ENCODE measurements around the gene MMRN2. TPM values are rescaled to one million over a fixed set of nuclear protein-coding genes. Genes with fewer than 3 reads are reported as not detected.
A peak's percentile ranks its signal among the peaks of the same experiment; 100 is the strongest.
"Not testable (repeated sequence)": the region's sequence is repeated elsewhere in the genome, so short reads cannot be mapped to it uniquely, and the experiment has no call there.

Gene MMRN2
- total and polyA plus RNA-seq, 8 donors: 3.2 to 7.4 (median 5.0) TPM

DNA sequence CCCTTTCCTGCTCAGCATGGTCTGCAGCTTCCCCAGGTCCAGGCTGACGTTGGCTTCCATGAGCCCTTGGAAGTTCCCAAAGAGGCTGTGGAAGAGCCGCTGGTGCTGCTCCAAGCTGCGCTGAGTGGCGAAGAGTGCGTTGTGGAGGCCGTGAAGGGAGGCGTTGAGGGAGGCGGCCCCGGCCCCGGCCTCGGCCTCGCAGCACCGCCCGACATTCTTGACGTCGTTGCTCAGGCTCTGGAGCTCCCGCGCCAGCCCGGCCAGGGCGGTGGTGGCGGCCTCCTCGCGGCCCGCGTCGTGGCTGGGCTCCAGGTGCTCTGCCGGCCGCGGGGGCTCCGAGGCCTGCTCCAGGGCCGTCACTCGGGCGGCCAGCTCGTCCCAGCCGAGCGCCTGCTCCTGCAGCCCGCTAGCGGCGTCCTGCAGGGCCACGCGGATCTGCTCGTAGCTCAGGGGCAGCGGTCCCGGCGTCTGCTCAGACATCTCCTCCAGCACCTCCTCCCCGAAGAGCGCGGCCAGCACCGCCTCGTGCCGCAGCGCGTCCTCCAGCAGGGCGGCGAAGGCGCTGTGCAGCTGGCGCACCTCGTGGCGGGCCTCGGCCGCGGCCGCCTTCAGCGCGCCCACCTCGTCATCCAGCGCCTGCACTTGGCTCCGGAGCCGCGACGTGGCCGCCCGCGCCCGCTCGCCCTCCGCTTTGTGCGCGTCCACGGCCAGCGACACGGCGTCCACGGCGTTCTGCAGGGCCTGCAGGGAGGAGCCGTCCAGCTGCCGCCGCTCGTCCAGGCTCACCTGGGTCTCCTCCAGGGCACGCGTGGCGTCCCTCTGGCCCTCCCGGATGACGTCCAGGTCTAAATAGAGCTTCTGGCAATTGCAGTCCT lies 14.7 kb downstream of the MMRN2 start:
- H3K9me3 ChIP-seq: no peaks in the 10 kb centered on the region
- intact Hi-C loops (cut with DNase I): no loop called here
- ATAC-seq (no peak), DNase-seq (peak in 3 of 6 donors; percentile 23 to 72 (median 60)), FAIRE-seq (no peak)
- H3K27me3 ChIP-seq: no peaks in the 10 kb centered on the region
- no peaks in the 10 kb centered on the region for H3K4me1 ChIP-seq
- no peaks in the 10 kb centered on the region for H3K36me3 ChIP-seq
- peak overlapping the region in 1 of 4 donors; percentile 5 for H3K4me3 ChIP-seq
- 48 to 61% methylated on average over 81 to 94 of the region's 94 CpGs for WGBS, 2 donors
- TF ChIP-seq, protein P1, sequence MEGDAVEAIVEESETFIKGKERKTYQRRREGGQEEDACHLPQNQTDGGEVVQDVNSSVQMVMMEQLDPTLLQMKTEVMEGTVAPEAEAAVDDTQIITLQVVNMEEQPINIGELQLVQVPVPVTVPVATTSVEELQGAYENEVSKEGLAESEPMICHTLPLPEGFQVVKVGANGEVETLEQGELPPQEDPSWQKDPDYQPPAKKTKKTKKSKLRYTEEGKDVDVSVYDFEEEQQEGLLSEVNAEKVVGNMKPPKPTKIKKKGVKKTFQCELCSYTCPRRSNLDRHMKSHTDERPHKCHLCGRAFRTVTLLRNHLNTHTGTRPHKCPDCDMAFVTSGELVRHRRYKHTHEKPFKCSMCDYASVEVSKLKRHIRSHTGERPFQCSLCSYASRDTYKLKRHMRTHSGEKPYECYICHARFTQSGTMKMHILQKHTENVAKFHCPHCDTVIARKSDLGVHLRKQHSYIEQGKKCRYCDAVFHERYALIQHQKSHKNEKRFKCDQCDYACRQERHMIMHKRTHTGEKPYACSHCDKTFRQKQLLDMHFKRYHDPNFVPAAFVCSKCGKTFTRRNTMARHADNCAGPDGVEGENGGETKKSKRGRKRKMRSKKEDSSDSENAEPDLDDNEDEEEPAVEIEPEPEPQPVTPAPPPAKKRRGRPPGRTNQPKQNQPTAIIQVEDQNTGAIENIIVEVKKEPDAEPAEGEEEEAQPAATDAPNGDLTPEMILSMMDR (IDR thresholded peaks at IDR 0.05): no peak
- no peak overlapping the region for H3K27ac ChIP-seq

GRCh38 chr10:86941991-86942421 lies 15.4 kb downstream of the MMRN2 start:
- TF ChIP-seq, protein P1 (IDR thresholded peaks at IDR 0.05): no peak
- H3K36me3 ChIP-seq: no peaks in the 10 kb centered on the region
- no peak overlapping the region for H3K27ac ChIP-seq
- H3K4me3 ChIP-seq: no peak overlapping the region
- H3K4me1 ChIP-seq: no peaks in the 10 kb centered on the region
- FAIRE-seq (no peak), ATAC-seq (no peak), DNase-seq (peak in 1 of 6 donors; percentile 56)
- intact Hi-C loops (cut with DNase I): no loop called here
- WGBS, 2 donors: 88 to 89% methylated on average over 14 of the region's 14 CpGs
- no peaks in the 10 kb centered on the region for H3K9me3 ChIP-seq
- H3K27me3 ChIP-seq: no peaks in the 10 kb centered on the region

GRCh38 chr10:86941426-86941825 lies 16.0 kb downstream of the MMRN2 start:
- no peaks in the 10 kb centered on the region for H3K36me3 ChIP-seq
- no peaks in the 10 kb centered on the region for H3K9me3 ChIP-seq
- FAIRE-seq (no peak), ATAC-seq (no peak), DNase-seq (no peak)
- no peak overlapping the region for H3K27ac ChIP-seq
- WGBS, 2 donors: 79 to 90% methylated on average over 2 of the region's 2 CpGs
- TF ChIP-seq, protein P1 (IDR thresholded peaks at IDR 0.05): no peak
- H3K4me3 ChIP-seq: no peak overlapping the region
- no peaks in the 10 kb centered on the region for H3K4me1 ChIP-seq
- intact Hi-C loops (cut with DNase I): no loop called here
- no peaks in the 10 kb centered on the region for H3K27me3 ChIP-seq

DNA sequence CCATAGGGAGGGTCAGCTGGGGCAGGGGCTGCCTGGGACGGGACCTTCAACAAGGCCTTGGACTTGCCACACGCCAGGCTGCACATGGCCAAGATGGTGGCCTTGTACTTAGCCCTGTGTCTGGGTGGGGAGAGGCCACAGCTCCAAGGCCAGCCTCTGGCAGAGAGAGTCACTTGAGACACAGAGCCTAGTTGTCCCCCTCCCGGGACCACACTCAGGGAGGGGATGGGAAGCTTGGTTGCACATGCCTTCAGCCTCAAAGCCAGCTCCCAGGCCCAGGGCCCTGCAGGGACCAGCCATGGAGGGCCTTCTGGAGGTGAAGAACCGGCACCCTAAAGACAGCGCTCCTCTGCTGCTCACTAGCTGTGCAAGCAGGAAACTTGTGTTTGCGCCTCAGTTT lies 16.7 kb downstream of the MMRN2 start:
- FAIRE-seq: no peak
- ATAC-seq: no peak
- H3K36me3 ChIP-seq: no peaks in the 10 kb centered on the region
- H3K9me3 ChIP-seq: no peaks in the 10 kb centered on the region
- peak in 2 of 6 donors; percentile 53 to 60 for DNase-seq
- H3K27ac ChIP-seq: no peak overlapping the region
- H3K4me1 ChIP-seq: no peaks in the 10 kb centered on the region
- TF ChIP-seq, protein P1 (IDR thresholded peaks at IDR 0.05): no peak
- intact Hi-C loops (cut with DNase I): no loop called here
- no peaks in the 10 kb centered on the region for H3K27me3 ChIP-seq
- WGBS, 2 donors: 73 to 81% methylated on average over 6 of the region's 6 CpGs
- no peak overlapping the region for H3K4me3 ChIP-seq

GRCh38 chr10:86940076-86940475 lies 17.3 kb downstream of the MMRN2 start:
- H3K9me3 ChIP-seq; H3K27ac ChIP-seq; H3K4me3 ChIP-seq; DNase-seq; ATAC-seq; H3K36me3 ChIP-seq; FAIRE-seq; H3K4me1 ChIP-seq; intact Hi-C loops (cut with DNase I); H3K27me3 ChIP-seq: not testable (repeated sequence)
- 78 to 82% methylated on average over 16 of the region's 16 CpGs for WGBS, 2 donors

Measured in pancreas (tissue), 10 donors.